NCI-H2196 treated with DMSO at 0.1 percent for 48 hours (cell line): Measurements from ENCODE around the gene CCDC83.
"Not testable (repeated sequence)": the region's sequence is repeated elsewhere in the genome, so short reads cannot be mapped to it uniquely, and the experiment has no call there.

Experiments
- DNase-seq: peaks from one replicate; lab custom pipeline; 2025; ENCODE audit not compliant: unreplicated experiment; lab: John Stamatoyannopoulos, UW

Gene CCDC83

GRCh38 chr11:85939099-85940015 lies 84.2 kb downstream of the CCDC83 start:
- no peak for DNase-seq

GRCh38 chr11:85941380-85941973 lies 86.3 kb downstream of the CCDC83 start:
- DNase-seq: no peak

GRCh38 chr11:85945296-85945695 lies 90.1 kb downstream of the CCDC83 start:
- DNase-seq: no peak

- no peak for DNase-seq
Observed at GRCh38 chr11:85945788-85946187, 90.6 kb downstream of the CCDC83 start.

GRCh38 chr11:85946221-85946620 lies 91.0 kb downstream of the CCDC83 start:
- DNase-seq: no peak

GRCh38 chr11:85947431-85948272 lies 92.5 kb downstream of the CCDC83 start:
- DNase-seq: no peak

- DNase-seq: no peak
Observed at GRCh38 chr11:85948884-85949283, 93.7 kb downstream of the CCDC83 start.

- DNase-seq: no peak
Observed at GRCh38 chr11:85949798-85950197, 94.6 kb downstream of the CCDC83 start.

GRCh38 chr11:85950317-85951048 lies 95.3 kb downstream of the CCDC83 start:
- DNase-seq: no peak

GRCh38 chr11:85951049-85951405 lies 95.8 kb downstream of the CCDC83 start:
- DNase-seq: no peak

- no peak for DNase-seq
Observed at GRCh38 chr11:85951428-85952107, 96.4 kb downstream of the CCDC83 start.

- not testable (repeated sequence) for DNase-seq
Observed at GRCh38 chr11:85952108-85952485, 96.9 kb downstream of the CCDC83 start.

- DNase-seq: no peak
Observed at GRCh38 chr11:85953491-85954143, 98.4 kb downstream of the CCDC83 start.

GRCh38 chr11:85955531-85955930 lies 100.3 kb downstream of the CCDC83 start:
- no peak for DNase-seq

- no peak for DNase-seq
Observed at GRCh38 chr11:85960678-85961077, 105.5 kb downstream of the CCDC83 start.

- no peak for DNase-seq
Observed at GRCh38 chr11:85961130-85961529, 105.9 kb downstream of the CCDC83 start.

- DNase-seq: peak; percentile 77
Observed at GRCh38 chr11:85961930-85962363, 106.8 kb downstream of the CCDC83 start.

GRCh38 chr11:85965202-85965601 lies 110.0 kb downstream of the CCDC83 start:
- DNase-seq: no peak

- no peak for DNase-seq
Observed at GRCh38 chr11:85967457-85967856, 112.3 kb downstream of the CCDC83 start.
